Stimulated activated CD8-positive, alpha-beta memory T cell treated with anti-CD3 and anti-CD28 coated beads, Interleukin-2, amount 100 ng/mL, for 1 hour (primary cell): Measurements from ENCODE around the gene STAT5B.

Experiments used
- DNase-seq, 2 donors: peaks; one replicate each; pipeline ENCODE4 v3.0.0-alpha.2; 2020; ENCODE audit warnings: low read depth in 2 of 2

The STAT5B gene

DNA sequence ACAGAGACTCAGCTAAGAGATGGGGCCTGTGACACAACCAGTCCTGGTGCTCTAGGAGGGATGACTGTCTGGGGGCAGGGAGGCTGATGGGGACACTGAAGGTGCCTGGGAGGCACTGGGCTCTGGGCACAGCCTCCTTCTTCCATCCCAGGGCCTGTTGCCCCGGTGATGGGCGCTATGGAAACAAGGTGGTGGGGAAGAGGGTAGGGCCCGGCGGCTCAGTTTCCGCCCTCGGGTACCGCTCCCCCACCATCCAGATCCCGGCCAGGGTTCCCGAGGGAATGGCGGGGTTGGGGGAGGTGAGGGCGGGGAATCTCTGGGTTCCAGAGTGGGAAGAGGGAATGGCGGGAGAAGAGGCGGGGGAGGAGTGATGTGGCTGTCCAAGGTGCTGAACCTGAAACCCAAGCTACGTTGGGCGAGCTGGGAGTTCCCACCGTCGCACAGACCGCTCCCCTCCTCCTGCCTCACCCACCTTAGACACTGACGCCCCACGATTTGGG lies 96.2 kb downstream of the STAT5B start:
- DNase-seq = no peak

GRCh38 chr17:42179335-42179734 lies 96.9 kb downstream of the STAT5B start:
- DNase-seq = no peak

- DNase-seq = no peak
These were observed 97.4 kb downstream of the STAT5B start for GRCh38 chr17:42178817-42179216.

- DNase-seq = no peak
These were observed 98.5 kb downstream of the STAT5B start for GRCh38 chr17:42177684-42178083.

DNA sequence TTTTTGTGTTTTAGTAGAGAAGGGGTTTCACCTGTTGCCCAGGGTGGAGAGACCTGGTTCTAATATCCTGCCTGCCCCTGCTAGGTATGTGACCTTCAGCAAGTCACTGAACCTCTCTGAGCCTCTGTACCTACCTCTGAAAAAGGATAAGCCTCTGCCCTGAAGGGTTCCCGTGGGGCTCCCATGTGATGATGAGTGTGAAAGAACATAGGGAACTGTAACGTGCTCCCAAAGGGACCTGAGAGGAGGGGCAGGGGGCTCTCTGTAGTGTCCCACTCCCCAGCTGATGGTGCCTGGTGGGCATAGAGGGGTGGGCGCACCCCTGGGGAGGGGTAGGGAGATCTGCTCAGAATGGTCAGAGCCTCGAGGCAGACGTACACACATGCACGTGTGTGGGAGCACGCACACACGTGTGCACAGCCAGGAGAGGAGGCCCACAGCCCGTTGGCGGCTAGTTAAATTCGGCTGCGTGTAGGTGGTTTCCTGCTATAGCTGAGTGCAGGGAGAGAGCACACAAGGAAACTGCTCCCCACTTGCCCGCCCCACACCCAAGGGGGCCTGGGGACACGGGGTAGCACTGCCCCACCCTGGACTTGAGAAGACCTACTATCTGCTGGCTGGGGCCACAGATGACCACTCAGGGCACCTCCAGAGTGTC lies 101.9 kb downstream of the STAT5B start:
- no peak for DNase-seq

- no peak for DNase-seq
These were observed 104.4 kb downstream of the STAT5B start for GRCh38 chr17:42171831-42172230.

DNA sequence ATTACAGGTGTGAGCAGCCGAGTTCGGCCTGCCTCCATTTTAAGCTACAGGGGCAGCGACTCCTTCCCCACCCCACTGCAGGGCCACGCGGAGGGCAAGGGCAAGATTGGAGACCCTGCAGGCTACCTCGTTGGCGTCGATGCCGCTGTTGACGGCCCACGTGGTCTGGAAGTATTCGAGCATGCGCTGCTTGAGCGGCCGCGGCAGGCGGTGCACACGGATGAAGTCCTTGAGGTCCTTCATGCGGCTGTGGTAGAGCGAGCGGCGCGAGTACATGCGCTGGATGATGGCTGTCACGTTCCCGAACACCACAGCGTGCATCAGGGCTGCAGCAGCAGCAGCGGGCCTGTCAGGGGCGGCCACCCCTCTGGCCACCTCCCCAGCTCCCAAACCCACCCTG lies 106.8 kb downstream of the STAT5B start:
- no peak for DNase-seq

GRCh38 chr17:42167807-42168206 lies 108.4 kb downstream of the STAT5B start:
- DNase-seq = no peak

GRCh38 chr17:42166196-42166763 lies 109.9 kb downstream of the STAT5B start:
- DNase-seq = no peak

DNA sequence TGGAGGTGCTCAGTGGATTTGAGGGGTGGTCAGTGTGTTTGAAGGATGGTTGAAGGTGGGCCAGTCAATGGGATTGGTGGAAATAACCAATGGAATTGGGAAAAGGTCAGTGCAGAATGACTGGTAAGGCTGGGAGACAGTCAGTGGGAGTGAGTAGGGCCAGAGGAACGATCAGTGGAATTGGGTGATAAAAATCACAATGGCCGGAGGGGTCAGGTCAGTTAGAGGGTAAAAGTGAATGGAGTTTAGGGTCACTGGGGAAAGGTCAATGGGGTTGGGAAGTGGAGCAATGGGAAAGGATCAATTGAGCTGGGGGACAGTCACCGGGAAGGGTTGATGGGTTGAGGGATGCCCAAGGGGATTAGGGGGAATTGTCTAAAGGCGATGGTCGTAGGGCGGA lies 110.4 kb downstream of the STAT5B start:
- DNase-seq = no peak

- no peak for DNase-seq
These were observed 112.3 kb downstream of the STAT5B start for GRCh38 chr17:42163696-42164407.

DNA sequence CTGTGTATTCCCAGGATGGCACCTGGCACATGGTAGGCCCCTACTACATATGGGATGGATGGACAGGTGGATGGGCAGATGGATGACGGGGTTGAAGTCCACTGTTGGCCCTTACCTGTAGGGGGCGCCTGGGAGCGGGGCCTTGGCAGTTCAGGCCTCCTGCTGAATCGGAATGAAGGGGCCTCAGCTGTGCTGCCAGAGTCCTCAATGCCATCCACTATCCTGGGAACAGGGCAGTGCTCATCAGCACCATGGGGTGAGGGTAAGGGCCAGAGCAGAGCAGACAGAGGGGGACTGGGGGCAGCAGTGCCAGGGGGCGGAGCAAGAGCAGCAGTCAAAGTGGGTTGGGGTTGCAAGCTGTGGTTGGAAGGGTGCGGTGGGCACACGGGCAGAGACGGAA lies 113.1 kb downstream of the STAT5B start:
- no peak for DNase-seq

DNA sequence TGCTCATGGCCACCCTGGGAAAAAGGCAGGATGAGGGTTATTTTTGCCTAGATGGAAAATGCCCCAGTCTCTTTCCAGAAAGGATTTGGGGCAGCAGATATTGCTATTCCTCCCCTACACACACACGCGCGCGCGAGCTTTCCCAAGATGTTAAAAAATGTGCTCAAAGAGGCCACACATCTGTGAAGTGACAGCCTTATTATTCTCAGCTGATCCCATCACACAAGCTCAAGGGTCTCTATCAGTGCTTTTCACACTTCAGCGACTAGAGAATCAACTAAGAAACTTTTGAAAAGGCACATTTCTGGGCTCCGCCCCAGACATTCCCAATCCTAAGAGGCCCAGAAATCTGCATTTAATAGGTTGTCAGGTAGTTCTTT lies 115.7 kb downstream of the STAT5B start:
- DNase-seq = no peak

- no peak for DNase-seq
These were observed 116.2 kb downstream of the STAT5B start for GRCh38 chr17:42159796-42160530.

GRCh38 chr17:42155614-42156045 lies 120.6 kb downstream of the STAT5B start:
- DNase-seq = no peak

GRCh38 chr17:42153919-42154742 lies 122.1 kb downstream of the STAT5B start:
- no peak for DNase-seq
